Endothelial cell of umbilical vein (primary cell): Measurements from ENCODE around the gene CLTCL1. TPM values are rescaled to one million over a fixed set of nuclear protein-coding genes. Genes with fewer than 3 reads are reported as not detected.

ENCODE experiments used
- BruUV-seq: library from RNA; stranded (reverse); fragments of 400-500 nt; replicated peaks from 2 replicates; lab custom pipeline; 2021; lab: Mats Ljungman, UMichigan
- CTCF ChIA-PET: fragments of 300-600, 350-600 bp; sonication (Branson Sonifier 250); formaldehyde crosslinking; loops from one replicate; lab custom pipeline; 2021; ENCODE audit warnings: antibody characterized with exemption, inconsistent platforms; lab: Charles Lee
- POLR2A ChIA-PET: fragments of 300-600, 350-600 bp; sonication (Branson Sonifier 250); formaldehyde crosslinking; loops from one replicate; lab custom pipeline; 2021; ENCODE audit warnings: antibody characterized with exemption, inconsistent platforms; lab: Charles Lee
- DNase-seq: peaks from one replicate; pipeline ENCODE4 v3.0.0-alpha.2; 2011; ENCODE audit warnings: low read depth, low spot score
- FAIRE-seq: peaks from 2 replicates; lab custom pipeline; 2011; peaks lifted over from hg19 to GRCh38; lab: Jason Lieb, UNC
- H2AFZ ChIP-seq: 2 replicates; pipeline ENCODE4 v1.6.0; 2012; ENCODE audit warnings: low read depth, low read length, control low read depth, inconsistent platforms
- H3K27ac ChIP-seq: 2 replicates; pipeline ENCODE4 v1.5.1; 2011; ENCODE audit warnings: low read depth, mild to moderate bottlenecking, control low read depth, low read length, moderate library complexity; ENCODE audit not compliant: insufficient read depth
- H3K27me3 ChIP-seq, 2 experiments: 2 replicates each; pipeline versions ENCODE4 v1.6.0 to v1.6.1; 2011; ENCODE audit warnings: low read length in 2 of 2, mixed read lengths in 1 of 2; ENCODE audit not compliant: control insufficient read depth in 2 of 2, insufficient read depth in 2 of 2
- H3K36me3 ChIP-seq, 2 experiments: 2 replicates in 1 of 2; 3 replicates in 1 of 2; pipeline ENCODE4 v1.5.1; 2011; ENCODE audit warnings: low read length in 2 of 2, mild to moderate bottlenecking in 1 of 2, moderate library complexity in 1 of 2; ENCODE audit not compliant: control insufficient read depth in 2 of 2, insufficient read depth in 2 of 2; ENCODE audit errors: extremely low read depth in 1 of 2
- H3K4me1 ChIP-seq: 3 replicates; pipeline ENCODE4 v1.5.1; 2011; ENCODE audit warnings: mild to moderate bottlenecking, low read length; ENCODE audit not compliant: control insufficient read depth, insufficient read depth; ENCODE audit errors: extremely low read depth
- H3K4me2 ChIP-seq: 2 replicates; pipeline ENCODE4 v1.6.1; 2011; ENCODE audit warnings: low read length, control low read depth, mixed read lengths; ENCODE audit not compliant: insufficient read depth
- H3K4me3 ChIP-seq, 3 experiments: fragments of 200-600 bp in 1 of 3; sonication (generic), shearing (Covaris generic) in 1 of 3; replicated peaks in 1 of 3; 2 replicates each; pipeline ENCODE4 v1.5.1; 2011 to 2016; ENCODE audit warnings: control low read depth in 3 of 3, low read length in 3 of 3, mild to moderate bottlenecking in 2 of 3, inconsistent platforms in 1 of 3, low read depth in 1 of 3, moderate library complexity in 1 of 3; ENCODE audit not compliant: insufficient read depth in 1 of 3
- H3K79me2 ChIP-seq: 2 replicates; pipeline ENCODE4 v1.6.0; 2012; ENCODE audit warnings: low read length, inconsistent platforms; ENCODE audit not compliant: control insufficient read depth, insufficient read depth
- H3K9ac ChIP-seq: replicated peaks from 2 replicates; pipeline ENCODE3; 2011; ENCODE audit warnings: low read length, control low read depth; ENCODE audit not compliant: insufficient read depth; ENCODE audit errors: extremely low read depth
- H3K9me1 ChIP-seq: replicated peaks from 3 replicates; pipeline ENCODE4 v1.6.0; 2011; ENCODE audit warnings: mild to moderate bottlenecking, low read length; ENCODE audit not compliant: control insufficient read depth, insufficient read depth; ENCODE audit errors: extremely low read depth
- H3K9me3 ChIP-seq: replicated peaks from 2 replicates; pipeline ENCODE4 v1.5.1; 2012; ENCODE audit warnings: low read length, inconsistent platforms; ENCODE audit not compliant: control insufficient read depth, insufficient read depth
- H4K20me1 ChIP-seq: replicated peaks from 2 replicates; pipeline ENCODE3; 2011; ENCODE audit warnings: mild to moderate bottlenecking, low read length; ENCODE audit not compliant: control insufficient read depth, insufficient read depth; ENCODE audit errors: extremely low read depth
- CTCF ChIP-seq, 2 donors: IDR thresholded peaks; 1 replicate in 1 of 2; 2 replicates in 1 of 2; pipeline ENCODE4 v1.5.1; 2011; ENCODE audit warnings: low read length in 2 of 2, mild to moderate bottlenecking in 2 of 2, moderate library complexity in 2 of 2, control low read depth in 1 of 2, inconsistent platforms in 1 of 2, low read depth in 1 of 2; ENCODE audit not compliant: insufficient read depth in 1 of 2; ENCODE audit errors: extremely low read depth in 1 of 2
- EZH2 ChIP-seq: IDR thresholded peaks from 2 replicates; pipeline ENCODE4 v1.6.1; 2012; ENCODE audit warnings: borderline replicate concordance, low read depth, mild to moderate bottlenecking, moderate library complexity, low read length, inconsistent platforms; ENCODE audit not compliant: severe bottlenecking
- FOS ChIP-seq: IDR thresholded peaks from 2 replicates; pipeline ENCODE4 v1.6.1; 2011; ENCODE audit warnings: mild to moderate bottlenecking, low read length, moderate library complexity, borderline replicate concordance; ENCODE audit not compliant: insufficient read depth
- GATA2 ChIP-seq: IDR thresholded peaks from 2 replicates; pipeline ENCODE4 v1.7.0; 2011; ENCODE audit warnings: low read depth, mild to moderate bottlenecking, moderate library complexity, mixed read lengths, low read length; ENCODE audit not compliant: insufficient read length, insufficient read depth
- JUN ChIP-seq: IDR thresholded peaks from 2 replicates; pipeline ENCODE4 v1.6.1; 2011; ENCODE audit warnings: borderline replicate concordance, low read depth; ENCODE audit not compliant: insufficient read length, insufficient read depth
- MYC ChIP-seq: IDR thresholded peaks from one replicate; pipeline ENCODE4 v1.6.1; 2011; ENCODE audit warnings: mild to moderate bottlenecking, low read depth, low read length
- POLR2A ChIP-seq: IDR thresholded peaks from 2 replicates; pipeline ENCODE4 v1.6.1; 2012; ENCODE audit warnings: low read depth, mild to moderate bottlenecking, control low read depth, low read length
- POLR2AphosphoS5 ChIP-seq: IDR thresholded peaks from 2 replicates; pipeline ENCODE4 v1.6.1; 2012; ENCODE audit warnings: low read depth, mild to moderate bottlenecking, control low read depth, low read length, moderate library complexity; ENCODE audit not compliant: insufficient read depth
- dilution Hi-C: fragments of 300-500 bp; cut with MboI; formaldehyde crosslinking; loops from one replicate; pipeline ENCODE4 v1.15.0; 2019; ENCODE audit warnings: low sequenced_read_pairs; ENCODE audit not compliant: extremely low pct_ligation_motif_present
- intact Hi-C: fragments of 100-400 bp; cut with micrococcal nuclease; formaldehyde crosslinking; loops from one replicate; pipeline ENCODE4 v1.10.0; 2022
- polyA plus RNA-seq, 4 experiments: library from polyadenylated mRNA; depleted of rRNA in 3 of 4; stranded (reverse) in 3 of 4; unstranded in 1 of 4; fragments of >200 nt; gene quantifications; 2 replicates each; pipeline versions ENCODE4 v1.2.1 to v1.2.3, GENCODE V29; 2011 to 2012; ENCODE audit warnings: missing spikeins in 1 of 4
- total RNA-seq: library from RNA; stranded (reverse); gene quantifications from 2 replicates; pipeline ENCODE4 v1.2.3, GENCODE V29; 2021
- TF ChIP-seq, protein P1 (sequence below): IDR thresholded peaks from 2 replicates; pipeline ENCODE4 v1.6.1; 2011; ENCODE audit not compliant: insufficient read depth, insufficient read length

CLTCL1 gene
- total and polyA plus RNA-seq, 2 donors (not counting 3 experiments of a cell fraction or from before 2014, with no cell fraction given), result 5.0 to 6.2 TPM

DNA sequence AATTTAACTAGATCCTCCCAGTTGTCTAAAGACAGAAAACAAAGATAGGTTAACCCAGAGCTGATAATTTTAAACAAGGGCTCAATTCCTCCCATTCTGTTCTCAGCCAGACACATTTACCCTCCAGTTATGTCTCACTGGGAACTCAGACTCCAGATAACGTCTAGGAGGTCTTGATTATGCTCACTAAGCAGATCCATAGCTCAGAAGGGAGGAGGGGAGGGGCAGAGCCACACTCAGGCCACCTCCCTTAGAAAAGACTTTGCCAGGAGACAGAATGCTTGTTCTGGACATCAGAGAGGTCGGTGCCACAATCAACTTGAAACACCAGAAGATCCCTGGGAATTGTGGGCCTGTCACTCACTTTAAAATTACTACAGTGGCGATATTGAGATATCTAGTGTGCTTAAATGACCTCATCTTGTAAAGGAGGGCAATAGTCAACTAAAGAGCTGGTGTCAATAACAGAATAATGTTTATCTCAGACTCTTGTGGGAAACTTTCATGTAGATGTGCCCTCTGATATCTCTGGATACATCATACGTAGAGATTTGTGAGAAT, 83.2 kb downstream of the CLTCL1 start:
- FAIRE-seq (no peak), DNase-seq (no peak)
- Histone ChIP-seq H3K36me3 (peaks cover 0 to 7% of the 10 kb centered on the region in 2 experiments), H3K27ac (no peak overlapping the region), H3K4me3 (no peak overlapping the region), H3K79me2 (no peaks in the 10 kb centered on the region), H3K4me1 (no peaks in the 10 kb centered on the region), H3K9me1 (no peaks in the 10 kb centered on the region), H3K9me3 (no peaks in the 10 kb centered on the region), H3K27me3 (no peaks in the 10 kb centered on the region), H2AFZ (no peak overlapping the region), H3K9ac (no peak overlapping the region), H3K4me2 (no peak overlapping the region), H4K20me1 (no peaks in the 10 kb centered on the region)
- intact Hi-C loops (no loop called here), dilution Hi-C loops (no loop called here)
- POLR2A ChIA-PET, result no interaction called here
- CTCF ChIA-PET, result interaction anchor here (1.7 to 1.8 kb wide), 2 partner anchors 29 to 64 kb away, joined by 4 to 5 read pairs; partner anchors contain the start of gene ESS2
- no peak for TF ChIP-seq MYC
- TF ChIP-seq JUN, result no peak
- no peak for TF ChIP-seq POLR2AphosphoS5
- TF ChIP-seq, protein P1, sequence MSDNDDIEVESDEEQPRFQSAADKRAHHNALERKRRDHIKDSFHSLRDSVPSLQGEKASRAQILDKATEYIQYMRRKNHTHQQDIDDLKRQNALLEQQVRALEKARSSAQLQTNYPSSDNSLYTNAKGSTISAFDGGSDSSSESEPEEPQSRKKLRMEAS, result no peak
- no TSS peak for BruUV-seq

DNA sequence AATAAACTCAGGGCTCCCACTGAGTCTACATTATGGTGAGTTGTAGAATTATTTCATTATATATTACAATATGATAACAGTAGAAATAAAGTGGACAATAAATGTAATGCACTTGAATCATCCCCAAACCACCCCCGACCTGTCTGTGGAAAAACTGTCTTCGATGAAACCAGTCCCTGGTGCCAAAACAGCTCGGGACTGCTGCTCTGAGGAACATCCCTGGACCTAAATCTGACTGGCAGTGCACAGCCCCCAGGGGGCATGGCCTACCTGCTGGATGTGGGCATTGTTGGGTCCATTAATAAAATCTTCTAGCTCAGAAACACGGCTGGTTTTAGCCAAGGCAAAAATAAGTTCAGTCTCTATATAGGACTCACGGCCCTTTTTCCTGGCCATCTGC, 83.6 kb downstream of the CLTCL1 start:
- dilution Hi-C loops (no loop called here), intact Hi-C loops (no loop called here)
- no peaks in the 10 kb centered on the region for H3K79me2 ChIP-seq
- no peaks in the 10 kb centered on the region for H3K27me3 ChIP-seq
- FAIRE-seq, result no peak
- no peak overlapping the region for H3K9ac ChIP-seq
- no peak for DNase-seq
- no peak overlapping the region for H3K4me2 ChIP-seq
- POLR2A ChIA-PET, result no interaction called here
- no TSS peak for BruUV-seq
- CTCF ChIA-PET, result interaction anchor here (1.8 kb wide), 1 partner anchor 63 kb away, joined by 5 read pairs; the partner anchor contains the start of gene ESS2
- no peaks in the 10 kb centered on the region for H4K20me1 ChIP-seq
- peaks cover 0 to 7% of the 10 kb centered on the region in 2 experiments for H3K36me3 ChIP-seq
- no peak for TF ChIP-seq FOS
- no peak for TF ChIP-seq POLR2A
- no peak for TF ChIP-seq MYC
- TF ChIP-seq GATA2, result no peak
- TF ChIP-seq POLR2AphosphoS5, result no peak
- TF ChIP-seq CTCF (IDR thresholded peaks at IDR 0.05; ENCODE audit: extremely low read depth in 1 of 2, insufficient read depth in 1 of 2, low read depth in 1 of 2, low read length in 2 of 2), result no peak
- TF ChIP-seq JUN, result no peak
- TF ChIP-seq EZH2, result no peak
- TF ChIP-seq, protein P1, result no peak
- H3K9me3 ChIP-seq, result no peaks in the 10 kb centered on the region
- no peak overlapping the region for H3K4me3 ChIP-seq
- H3K27ac ChIP-seq, result no peak overlapping the region
- H2AFZ ChIP-seq, result no peak overlapping the region
- no peaks in the 10 kb centered on the region for H3K4me1 ChIP-seq
- no peaks in the 10 kb centered on the region for H3K9me1 ChIP-seq
